Umbilical cord (tissue), 2 donors: ENCODE results near the gene RNF167. TPM values are rescaled to one million over a fixed set of nuclear protein-coding genes. Genes with fewer than 3 reads are reported as not detected.

Experiments
- DNase-seq: peaks from one replicate; pipeline ENCODE4 v3.0.0-alpha.2; 2015; ENCODE audit warnings: low spot score
- total RNA-seq: library from RNA; depleted of rRNA; stranded (reverse); fragments of >200 nt; gene quantifications from one replicate; pipeline ENCODE4 v1.2.3, GENCODE V29; 2014; ENCODE audit warnings: low replicate concordance; ENCODE audit not compliant: insufficient read depth

RNF167 gene
- total RNA-seq, 1 donor from 2014 or later, result 10.8 TPM

DNA sequence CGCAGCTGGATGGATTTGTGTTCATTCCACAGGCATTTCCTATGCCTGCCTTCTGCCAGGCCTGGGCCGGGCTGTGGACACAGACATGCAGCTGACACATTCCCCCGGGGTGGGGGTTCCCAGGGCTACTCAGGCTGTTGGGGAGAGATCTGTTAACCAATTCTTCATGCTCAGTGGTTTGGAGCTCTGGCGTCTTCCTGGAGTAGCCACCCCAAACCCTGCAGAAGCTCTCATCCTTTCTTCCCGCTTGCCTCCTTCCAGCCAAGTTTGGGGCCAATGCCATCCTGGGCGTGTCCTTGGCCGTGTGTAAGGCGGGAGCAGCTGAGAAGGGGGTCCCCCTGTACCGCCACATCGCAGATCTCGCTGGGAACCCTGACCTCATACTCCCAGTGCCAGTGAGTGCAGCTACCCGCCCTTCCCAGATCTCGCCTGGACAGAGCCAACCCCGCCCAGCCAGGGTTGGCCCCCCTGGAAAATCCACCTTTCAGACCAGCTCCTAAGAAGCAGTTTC lies 13.4 kb downstream of the RNF167 start:
- peak; percentile 69 for DNase-seq

DNA sequence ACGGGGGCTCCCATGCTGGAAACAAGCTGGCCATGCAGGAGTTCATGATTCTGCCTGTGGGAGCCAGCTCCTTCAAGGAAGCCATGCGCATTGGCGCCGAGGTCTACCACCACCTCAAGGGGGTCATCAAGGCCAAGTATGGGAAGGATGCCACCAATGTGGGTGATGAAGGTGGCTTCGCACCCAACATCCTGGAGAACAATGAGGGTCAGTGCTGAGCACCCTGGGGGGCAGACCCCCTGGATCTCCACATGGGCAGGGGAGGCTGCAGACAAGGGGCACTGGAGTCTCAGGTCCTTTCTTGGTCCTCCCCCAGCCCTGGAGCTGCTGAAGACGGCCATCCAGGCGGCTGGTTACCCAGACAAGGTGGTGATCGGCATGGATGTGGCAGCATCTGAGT lies 15.0 kb downstream of the RNF167 start:
- no peak for DNase-seq

DNA sequence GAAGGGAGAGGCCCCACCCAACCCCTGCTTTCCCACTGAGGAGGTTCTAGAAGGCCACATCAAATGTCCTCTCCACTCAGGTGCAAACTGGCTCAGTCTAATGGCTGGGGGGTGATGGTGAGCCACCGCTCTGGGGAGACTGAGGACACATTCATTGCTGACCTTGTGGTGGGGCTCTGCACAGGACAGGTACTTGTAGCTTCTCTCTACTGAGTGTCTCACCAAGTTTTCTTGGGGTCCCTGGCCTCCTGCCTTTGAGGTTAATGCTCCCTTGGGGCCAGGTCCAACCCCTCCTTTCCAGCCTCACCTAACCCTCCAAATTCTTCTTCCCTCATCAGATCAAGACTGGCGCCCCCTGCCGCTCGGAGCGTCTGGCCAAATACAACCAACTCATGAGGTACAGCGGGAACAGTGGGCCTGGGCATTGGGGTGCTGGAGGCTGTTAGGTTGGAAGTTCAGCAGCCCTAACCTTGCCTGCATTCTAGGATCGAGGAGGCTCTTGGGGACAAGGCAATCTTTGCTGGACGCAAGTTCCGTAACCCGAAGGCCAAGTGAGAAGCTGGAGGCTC lies 16.5 kb downstream of the RNF167 start:
- DNase-seq, result no peak

DNA sequence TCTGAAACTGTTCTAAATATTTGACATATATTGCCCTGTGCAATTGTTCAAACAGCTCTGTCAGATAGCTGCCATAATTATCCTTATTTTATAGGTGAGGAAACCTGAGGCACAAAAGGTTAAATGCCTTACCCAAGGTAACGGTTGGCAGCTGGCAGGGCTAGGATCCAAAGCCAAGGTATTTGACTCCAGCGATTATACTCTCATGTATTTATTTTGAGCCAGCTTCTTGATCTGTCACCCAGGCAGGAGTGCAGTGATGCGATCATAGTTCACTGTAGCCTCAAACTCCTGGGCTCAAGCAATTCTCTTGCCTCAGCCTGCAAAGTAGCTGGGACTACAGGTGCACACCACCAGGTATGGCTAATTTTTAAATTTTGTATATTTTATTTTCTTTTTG lies 18.0 kb downstream of the RNF167 start:
- no peak for DNase-seq

DNA sequence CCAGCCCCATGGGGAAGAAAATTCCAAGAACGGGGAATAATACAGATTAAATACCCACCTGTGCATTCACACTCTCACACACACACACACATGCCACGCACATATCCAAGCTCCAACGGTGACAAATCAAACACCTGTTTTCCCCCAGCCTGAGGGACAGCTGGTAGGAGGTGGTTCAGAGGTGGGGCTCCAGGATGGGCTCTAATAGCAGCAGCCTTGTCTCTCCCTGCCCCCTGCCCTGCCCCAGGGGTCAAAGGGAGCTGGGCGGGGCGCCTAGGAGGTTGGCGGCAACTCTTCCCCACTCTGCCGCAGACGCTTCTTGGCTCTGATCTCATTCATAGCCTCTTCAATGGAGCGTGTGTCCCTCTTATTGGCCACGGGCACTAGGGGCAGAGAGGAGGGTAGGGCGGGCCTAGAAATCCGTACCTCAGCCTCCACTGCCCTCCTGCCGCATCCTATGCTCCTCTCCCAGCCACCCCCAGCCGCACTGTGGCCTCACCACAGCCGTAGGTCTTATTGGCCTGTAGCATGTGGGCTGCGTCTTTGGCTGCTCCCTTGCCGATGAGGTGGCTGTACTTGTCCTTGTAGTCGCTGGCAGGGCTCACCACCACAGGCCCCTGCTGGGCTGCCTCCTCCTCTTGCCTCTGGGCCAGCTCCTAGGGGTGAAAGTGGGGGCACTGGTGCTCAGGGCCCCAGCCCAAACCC lies 19.3 kb downstream of the RNF167 start:
- DNase-seq, result no peak

DNA sequence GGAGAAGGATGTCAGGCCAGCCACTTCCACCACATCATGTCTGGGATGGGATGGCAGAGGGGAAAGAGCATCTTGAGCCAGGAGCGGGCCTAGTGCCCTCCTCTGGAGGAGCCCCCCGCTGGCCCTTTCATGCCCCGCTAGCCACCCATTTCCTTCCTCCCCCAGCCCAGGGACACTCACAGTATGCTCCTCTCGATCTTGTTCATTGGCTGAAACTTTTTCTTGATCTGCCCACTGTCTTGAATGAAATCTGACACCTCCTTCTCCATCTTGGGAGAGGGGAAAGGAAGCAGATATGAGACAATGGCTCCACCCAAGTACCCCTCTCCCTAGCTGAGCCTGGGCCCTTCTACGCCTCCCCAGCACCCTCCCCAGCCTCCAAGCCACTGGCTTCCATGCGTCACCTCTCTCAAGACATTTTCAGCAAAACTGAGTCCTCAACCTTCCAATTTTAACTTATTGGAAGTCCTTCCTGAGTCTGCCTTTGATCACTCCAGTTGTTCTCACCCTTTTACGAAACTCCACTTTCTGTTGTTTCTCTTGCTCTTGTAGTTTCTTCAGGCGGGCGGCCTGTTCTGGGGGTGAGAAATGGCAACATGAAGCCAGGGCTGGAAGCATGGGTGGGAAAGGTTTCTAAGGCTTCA lies 20.3 kb downstream of the RNF167 start:
- no peak for DNase-seq

DNA sequence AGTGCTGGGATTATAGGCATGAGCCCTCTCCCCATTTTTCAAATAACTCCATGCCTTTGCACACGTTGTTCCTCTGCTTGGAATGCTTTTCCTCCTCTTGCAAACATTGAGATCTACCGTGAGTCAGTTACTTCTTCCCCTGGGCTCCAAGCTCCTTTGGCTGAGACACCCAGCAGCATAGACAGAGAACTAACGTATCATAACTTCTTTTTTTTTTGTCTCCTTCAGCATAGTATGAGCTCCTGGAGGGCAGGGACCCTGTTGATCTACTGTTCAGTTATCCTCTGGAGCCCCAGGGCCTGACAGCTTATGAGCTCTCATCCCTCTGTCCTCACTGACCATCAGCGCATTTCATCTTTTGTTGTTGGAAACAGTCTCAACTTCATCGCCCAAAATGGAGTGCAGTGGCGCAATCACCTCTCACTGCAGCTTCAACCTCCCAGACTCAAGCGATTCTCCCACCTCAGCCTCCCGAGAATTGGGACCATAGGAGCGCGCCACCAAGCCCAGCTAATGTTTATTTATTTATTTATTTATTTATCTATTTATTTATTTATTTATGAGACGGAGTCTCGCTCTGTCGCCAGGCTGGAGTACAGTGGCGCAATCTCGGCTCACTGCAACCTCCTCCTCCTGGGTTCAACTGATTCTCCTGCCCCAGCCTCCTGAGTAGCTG lies 25.4 kb downstream of the RNF167 start:
- no peak for DNase-seq

DNA sequence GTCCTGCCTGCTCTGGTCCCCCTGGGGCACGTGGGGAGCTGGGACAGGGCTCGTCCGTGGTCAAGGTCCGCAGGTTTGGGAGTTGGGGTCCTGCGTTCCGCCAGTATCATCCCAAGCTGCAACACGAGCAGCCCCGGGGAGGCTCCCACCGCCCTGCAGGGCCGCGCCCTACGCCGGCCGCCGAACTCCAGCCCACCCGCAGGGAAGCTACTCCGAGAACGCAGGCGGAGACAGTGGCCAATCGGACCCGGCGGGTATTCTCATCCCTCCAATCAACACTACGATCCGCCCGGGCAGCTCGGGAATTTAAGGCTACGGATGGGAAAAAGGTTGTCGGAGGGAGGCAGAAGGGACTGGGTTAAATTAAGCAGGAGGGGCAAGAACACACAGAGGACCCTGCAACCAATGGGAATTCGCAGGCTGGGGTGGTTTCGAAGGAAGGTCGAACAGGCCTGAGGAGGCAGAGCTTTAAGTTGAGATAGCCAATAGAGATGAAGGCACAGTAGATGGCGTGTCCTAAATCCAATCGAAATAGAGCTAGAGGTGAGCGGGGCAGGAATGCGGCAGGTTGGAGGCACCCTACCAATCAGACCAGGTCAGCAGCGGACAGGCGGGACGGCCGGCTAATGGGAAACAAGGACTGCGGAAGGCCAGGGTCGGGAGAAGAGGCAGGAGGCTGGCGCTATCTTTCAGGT lies 26.9 kb downstream of the RNF167 start:
- peak; percentile 100 for DNase-seq

DNA sequence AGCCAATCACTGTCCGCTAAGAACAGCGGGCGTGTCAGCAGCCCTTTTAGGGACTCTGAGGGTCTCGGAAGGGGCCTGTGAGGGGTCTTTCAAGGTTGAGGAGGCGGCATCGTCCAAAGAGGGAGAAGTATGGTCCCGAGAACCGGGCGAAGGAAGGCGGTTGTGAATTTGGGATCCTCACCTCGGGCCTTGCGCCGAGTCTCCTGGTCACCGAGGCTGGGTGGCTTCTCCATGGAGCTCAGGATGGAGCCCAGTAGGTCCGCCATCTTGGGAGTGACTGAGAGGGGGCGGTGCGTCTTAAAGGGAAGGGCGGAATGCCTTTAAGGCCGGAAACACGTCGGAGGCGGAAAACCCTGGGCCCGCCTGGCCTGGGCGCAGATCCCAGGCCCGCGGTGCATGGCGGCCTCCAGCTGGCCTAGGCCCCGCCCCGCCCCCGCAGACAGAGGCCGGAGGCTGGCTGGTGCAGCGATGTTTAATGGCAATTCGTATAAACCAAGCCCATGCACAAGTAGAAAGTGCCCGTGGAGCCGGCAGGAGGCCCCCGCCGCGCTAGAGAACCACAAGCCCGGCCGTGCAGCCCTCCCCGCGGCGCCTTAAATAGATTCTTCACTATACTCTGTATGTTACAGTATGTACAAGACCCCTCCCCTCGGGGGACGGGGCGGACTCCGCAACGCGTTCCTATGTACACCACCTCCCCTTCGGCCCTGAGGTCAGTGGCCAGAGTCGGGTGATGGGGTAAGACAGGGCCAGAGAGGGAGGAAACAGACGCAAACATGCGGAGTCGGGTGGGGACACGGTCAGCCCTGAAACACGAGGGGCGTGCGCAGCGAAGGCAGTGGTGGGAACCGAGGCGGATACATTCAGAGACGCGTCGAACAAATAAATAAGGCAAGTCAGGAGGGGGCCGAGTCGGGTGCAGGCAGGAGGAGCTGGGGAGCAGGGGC lies 27.7 kb downstream of the RNF167 start, which contains the start of gene SPAG7:
Gene SPAG7 (minus strand): TSS at position 279 of the 947 bp plus-strand sequence. CDS start 13 bp downstream, at position 266.
- peak; percentile 99 for DNase-seq

DNA sequence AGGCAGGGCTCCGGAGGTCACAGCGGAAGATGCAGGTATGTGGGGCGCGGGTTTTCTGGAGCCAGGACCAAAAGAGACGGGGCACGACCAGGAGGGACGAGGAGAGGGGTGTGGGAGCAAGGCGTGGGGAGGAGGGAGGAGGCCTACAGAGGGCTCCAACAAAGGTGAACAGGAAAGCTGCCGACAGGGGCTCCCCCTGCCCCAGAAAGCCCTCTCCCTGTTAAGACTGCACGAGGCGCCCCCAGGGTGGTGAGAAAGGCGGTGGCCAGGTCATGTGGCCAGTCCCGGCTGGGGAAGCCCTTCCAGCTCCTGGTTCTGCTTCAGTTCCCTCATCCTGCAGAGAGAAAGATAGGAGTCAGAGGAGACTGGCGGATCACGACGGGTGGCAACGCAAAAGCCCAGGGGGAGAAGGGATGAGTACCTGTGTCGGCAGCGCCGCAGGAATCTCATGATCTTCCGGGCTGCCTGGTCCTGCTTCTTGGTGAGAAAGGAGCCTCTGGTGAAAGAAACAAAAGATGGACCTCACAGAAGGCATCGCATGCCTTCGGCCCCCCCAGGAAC lies 28.5 kb downstream of the RNF167 start:
- DNase-seq, result peak; percentile 46

DNA sequence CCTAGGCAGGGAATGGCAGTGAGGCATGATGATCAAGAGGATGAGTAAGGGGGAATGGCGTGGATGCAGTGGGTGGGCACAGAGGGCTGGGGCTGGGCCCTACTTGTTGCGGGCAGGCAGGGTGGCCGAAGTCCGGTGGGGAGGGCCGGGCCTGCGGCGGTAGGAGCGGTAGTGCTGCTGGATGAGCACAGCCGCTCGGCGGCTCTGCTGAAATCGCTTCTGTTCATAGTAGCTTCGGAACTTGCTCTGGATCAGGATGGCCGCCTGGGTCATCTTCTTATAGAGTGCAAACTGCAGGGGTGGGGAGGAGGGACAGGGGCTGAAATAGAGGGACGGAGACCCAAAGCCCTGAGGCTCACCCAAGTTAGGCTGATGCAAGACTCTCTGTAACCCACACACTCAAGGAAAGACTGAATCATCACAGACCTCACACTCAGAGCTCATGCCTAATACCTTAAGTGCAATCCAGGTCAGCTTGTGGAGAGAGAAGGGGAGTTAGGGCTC lies 29.0 kb downstream of the RNF167 start:
- peak; percentile 71 for DNase-seq

DNA sequence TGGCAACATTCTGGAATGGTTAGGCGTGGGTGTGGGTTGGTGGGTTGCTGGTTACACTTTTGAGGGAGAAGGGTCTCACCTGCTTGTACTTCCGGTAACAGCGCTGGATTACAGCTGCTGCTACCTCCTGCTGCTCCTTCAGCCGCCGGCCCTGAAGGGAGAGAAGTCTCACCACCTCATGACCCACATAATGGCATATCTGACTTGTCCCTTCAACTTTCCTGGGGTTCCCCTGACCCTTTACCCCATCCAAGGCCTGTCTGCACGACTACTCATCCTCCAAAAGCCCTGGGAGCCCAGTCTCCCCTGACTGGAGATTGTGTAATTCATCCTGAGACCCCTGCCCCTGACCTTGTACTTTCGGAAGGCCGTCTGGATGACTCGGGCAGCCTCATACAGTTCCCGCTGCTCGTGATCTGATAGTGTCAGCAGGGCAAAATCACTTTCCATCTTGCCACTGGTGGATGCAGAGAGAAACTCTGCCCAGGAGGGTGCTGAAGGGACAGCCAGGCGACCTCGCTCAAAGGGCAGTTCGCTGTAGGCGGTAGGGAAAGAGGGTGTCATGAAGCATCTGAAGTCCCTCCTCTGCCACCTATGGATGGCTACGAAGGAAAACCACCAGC lies 29.6 kb downstream of the RNF167 start:
- no peak for DNase-seq

DNA sequence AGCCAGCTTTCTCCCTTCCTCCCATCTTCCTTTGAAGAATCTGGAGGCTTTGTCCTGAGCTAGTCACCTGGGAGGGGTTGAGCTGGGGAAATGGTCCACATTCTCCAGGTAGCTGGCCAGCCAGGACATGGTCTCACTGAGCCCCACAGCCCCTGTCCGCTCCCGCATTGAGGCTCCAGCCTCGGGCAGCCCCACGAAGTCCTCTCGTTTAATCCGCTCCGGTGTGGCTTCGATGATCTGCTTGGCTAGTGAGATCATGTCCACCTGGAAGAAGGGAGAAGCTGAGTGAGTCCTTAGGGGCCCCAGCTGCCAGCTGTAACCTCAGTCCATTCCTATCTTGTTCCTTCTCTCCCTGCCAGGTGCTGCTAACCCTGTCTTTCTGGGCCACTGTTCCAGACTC lies 30.2 kb downstream of the RNF167 start:
- no peak for DNase-seq

DNA sequence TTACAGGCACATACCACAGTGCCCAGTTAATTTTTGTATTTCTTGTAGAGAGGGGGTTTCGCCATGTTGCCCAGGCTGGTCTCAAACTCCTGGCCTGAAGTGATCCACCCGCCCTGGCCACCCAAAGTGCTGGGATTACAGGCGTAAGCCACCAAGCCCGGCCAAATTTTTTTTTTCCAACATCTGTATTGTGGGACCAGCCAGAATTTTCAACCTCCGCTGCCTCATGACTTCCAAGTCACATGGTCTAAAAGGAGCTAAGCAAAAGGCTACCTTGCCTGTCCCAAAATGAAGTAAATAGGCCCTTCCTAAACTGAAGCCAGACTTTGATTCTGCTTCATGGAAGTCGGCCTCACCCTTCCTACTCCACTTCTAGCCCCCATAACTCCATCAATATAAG lies 31.8 kb downstream of the RNF167 start:
- no peak for DNase-seq

DNA sequence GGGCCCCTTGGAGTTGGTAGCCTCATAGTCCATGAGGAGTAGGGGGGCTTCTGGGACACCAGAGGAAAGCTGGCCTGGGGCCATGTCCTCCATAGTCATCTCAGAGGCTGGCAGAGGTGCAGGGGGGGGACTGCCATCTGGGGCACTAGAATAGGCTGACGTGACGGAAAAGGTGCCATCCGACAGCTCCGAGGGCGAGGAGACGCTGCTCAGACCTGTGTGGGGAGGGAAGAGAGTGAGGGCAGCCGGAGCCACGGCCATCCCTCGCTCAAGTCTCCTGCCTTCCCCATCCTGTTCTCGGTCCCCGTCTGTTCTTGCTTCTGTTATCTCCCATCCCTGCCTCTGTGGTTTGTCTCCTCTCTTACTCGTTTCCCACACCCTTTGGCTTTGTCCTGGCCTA lies 32.3 kb downstream of the RNF167 start:
- DNase-seq, result no peak

DNA sequence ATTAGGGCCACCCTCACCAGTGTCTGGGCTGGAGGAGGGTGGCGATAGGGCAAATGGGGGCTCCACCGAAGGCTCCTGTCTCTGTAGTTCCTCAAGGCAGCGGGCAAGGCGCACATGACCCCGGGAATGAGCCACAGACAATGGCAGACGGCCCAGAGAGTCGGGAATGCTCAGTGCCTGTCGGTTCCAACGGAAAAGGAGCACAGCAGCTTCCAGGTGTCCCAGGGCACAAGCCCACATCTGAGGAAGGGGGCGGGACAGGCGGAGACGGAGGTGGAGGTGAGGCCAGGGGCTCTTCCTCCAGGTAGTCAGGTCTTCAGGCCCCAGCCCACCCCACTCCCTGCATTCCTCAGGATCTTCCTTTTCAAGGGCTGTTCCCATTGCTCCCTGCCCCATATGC lies 32.7 kb downstream of the RNF167 start:
- DNase-seq, result no peak

DNA sequence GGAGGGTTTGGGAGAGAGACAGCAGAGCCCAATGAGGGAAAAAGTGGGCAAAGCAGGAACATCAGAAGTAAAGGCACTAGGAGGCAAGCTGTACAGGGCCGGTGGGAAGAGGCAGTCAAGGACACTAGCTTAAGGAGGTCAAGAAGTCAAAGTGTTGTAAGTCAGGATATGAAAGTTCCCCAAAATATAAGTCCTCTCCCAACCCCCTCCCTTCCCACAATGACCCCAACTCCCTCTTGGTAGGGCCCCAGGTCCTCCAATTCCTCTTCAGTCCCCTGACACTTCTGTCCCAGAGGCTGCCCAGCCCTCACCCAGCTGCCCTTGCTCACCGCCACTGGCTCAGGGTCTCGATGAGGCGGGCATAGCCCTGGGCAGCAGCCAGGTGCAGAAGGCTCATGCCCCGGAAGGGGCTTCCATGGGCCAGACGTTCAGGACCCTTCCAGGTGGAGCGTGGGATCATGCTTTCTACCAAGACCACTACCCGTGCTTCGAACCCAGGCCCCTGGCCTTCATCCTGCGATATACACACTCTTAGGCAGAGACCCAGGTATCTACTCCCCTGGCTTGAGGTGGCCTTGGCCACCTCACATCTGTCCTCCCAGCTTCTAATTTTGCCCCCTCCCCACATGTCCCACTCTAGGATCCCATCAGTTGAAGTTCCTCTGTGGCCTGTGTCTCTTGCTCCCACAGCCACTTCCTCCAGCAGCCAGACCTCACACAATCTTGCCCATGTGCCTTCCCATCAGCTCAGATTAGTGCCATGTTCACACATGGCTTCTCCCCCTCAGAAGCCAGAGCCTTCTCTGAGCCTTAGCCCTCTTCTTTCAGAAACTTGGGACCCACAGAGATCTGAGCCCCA lies 33.4 kb downstream of the RNF167 start:
- no peak for DNase-seq

DNA sequence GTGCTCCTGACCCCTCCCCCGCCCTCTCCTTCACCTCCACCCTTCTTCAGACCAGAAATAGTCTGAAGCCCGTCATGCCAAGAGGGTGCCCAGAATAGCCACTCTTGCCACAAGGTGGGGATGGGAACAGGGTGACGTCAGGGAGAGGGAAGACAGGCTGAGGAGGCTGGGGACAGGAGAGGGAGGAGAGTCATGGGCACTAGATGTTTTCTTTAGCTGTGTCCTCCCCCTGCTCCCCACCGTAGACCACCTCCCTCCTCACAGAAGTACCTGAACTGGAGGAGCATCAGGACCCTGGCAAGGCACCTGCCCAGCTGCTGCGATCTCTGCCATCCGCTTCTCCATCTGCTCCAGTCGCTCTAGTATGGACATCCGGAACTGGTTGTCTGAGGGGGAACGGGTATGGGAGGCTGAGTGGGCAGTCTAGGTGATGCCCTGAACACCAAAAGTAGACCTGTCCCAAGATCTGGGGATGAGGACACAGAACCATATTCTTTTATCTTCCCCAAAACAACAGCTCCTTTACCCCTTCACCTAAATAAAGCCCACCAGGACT lies 34.1 kb downstream of the RNF167 start:
- no peak for DNase-seq
